Testis (tissue), 2 donors: ENCODE data around the gene ADRM1.

ENCODE experiments used
- POLR2A ChIP-seq: fragments of 450-650 bp; IDR thresholded peaks from one replicate; pipeline ENCODE4 v1.6.1; 2017; ENCODE audit warnings: antibody characterized with exemption, mild to moderate bottlenecking, moderate library complexity
- TF ChIP-seq, protein P1 (sequence below), 3 experiments: fragments of 450-650 bp in 2 of 3; fragments of 200-600 bp in 1 of 3; sonication (generic) in 1 of 3; IDR thresholded peaks; one replicate each; pipeline ENCODE4 v1.5.1; 2016 to 2019; ENCODE audit warnings: antibody characterized with exemption in 3 of 3, mild to moderate bottlenecking in 2 of 3, moderate library complexity in 1 of 3

DNA sequence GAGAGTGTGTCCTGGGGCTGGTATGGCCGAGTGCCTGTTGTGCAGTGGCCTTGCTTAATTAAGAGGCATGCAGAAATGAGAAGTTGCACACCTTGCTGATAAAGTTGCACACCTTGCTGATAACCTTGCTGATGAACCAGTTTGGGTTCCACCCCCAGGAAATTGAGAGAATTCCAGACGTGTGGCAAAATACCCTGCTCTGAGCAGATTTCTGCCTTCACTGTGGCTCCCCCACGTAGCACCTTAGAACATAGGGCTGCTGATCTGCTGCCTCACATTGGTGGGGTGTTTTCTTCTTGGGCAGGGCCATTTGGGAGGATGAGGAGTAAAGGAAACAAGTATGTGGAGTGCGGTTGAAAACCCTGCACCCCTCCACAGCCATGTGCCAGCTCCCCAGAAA, 22.5 kb upstream of the ADRM1 start:
- TF ChIP-seq, protein P1, sequence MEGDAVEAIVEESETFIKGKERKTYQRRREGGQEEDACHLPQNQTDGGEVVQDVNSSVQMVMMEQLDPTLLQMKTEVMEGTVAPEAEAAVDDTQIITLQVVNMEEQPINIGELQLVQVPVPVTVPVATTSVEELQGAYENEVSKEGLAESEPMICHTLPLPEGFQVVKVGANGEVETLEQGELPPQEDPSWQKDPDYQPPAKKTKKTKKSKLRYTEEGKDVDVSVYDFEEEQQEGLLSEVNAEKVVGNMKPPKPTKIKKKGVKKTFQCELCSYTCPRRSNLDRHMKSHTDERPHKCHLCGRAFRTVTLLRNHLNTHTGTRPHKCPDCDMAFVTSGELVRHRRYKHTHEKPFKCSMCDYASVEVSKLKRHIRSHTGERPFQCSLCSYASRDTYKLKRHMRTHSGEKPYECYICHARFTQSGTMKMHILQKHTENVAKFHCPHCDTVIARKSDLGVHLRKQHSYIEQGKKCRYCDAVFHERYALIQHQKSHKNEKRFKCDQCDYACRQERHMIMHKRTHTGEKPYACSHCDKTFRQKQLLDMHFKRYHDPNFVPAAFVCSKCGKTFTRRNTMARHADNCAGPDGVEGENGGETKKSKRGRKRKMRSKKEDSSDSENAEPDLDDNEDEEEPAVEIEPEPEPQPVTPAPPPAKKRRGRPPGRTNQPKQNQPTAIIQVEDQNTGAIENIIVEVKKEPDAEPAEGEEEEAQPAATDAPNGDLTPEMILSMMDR (IDR thresholded peaks at IDR 0.05) = no peak
- TF ChIP-seq POLR2A = no peak
